GM19351 (cell line): ENCODE data around the gene CPOX.
A peak's percentile ranks its signal among the peaks of the same experiment; 100 is the strongest.

Source experiments
- ATAC-seq: cut with Tn5 transposase; IDR thresholded peaks from one replicate; pipeline ENCODE4 v1.9.1; 2021; ENCODE audit warnings: mild to moderate bottlenecking, moderate library complexity; ENCODE audit not compliant: unreplicated experiment

Gene CPOX

GRCh38 chr3:98541695-98542094, 51.7 kb downstream of the CPOX start:
- no peak for ATAC-seq

GRCh38 chr3:98540346-98540745, 53.1 kb downstream of the CPOX start:
- peak; percentile 45 for ATAC-seq

GRCh38 chr3:98536456-98537017, 56.9 kb downstream of the CPOX start:
- ATAC-seq = peak; percentile 69

GRCh38 chr3:98534734-98535133, 58.7 kb downstream of the CPOX start:
- ATAC-seq = no peak

GRCh38 chr3:98534168-98534567, 59.2 kb downstream of the CPOX start:
- no peak for ATAC-seq

- no peak for ATAC-seq
Measured at GRCh38 chr3:98532709-98533571, 60.5 kb downstream of the CPOX start.

- no peak for ATAC-seq
Measured at GRCh38 chr3:98532275-98532637, 61.2 kb downstream of the CPOX start.

GRCh38 chr3:98531622-98532274, 61.7 kb downstream of the CPOX start, which contains the start of gene GPR15:
Gene GPR15 (plus strand): TSS chr3:98531978. CDS start chr3:98532034, 56 bp downstream.
- peak; percentile 29 for ATAC-seq

GRCh38 chr3:98530676-98531075, 62.7 kb downstream of the CPOX start:
- ATAC-seq = no peak

GRCh38 chr3:98529856-98530459, 63.5 kb downstream of the CPOX start:
- ATAC-seq = no peak
